Activated CD4-positive, alpha-beta T cell treated with anti-CD3 and anti-CD28 coated beads, Interleukin-2, amount 50 U/mL, for 4 hours (primary cell): Measurements from ENCODE around the gene SLC5A1.

Source experiments
- DNase-seq, 2 experiments: peaks; one replicate each; pipeline ENCODE4 v3.0.0-alpha.2; 2020

The SLC5A1 gene

GRCh38 chr22:32052244-32052643, 9.2 kb downstream of the SLC5A1 start:
- DNase-seq = no peak

- DNase-seq = no peak
Measured at GRCh38 chr22:32052936-32053791, 10.1 kb downstream of the SLC5A1 start.

GRCh38 chr22:32055069-32055468, 12.0 kb downstream of the SLC5A1 start:
- DNase-seq = no peak

GRCh38 chr22:32058656-32059260, 15.7 kb downstream of the SLC5A1 start:
- no peak for DNase-seq

- no peak for DNase-seq
Measured at GRCh38 chr22:32059426-32059825, 16.4 kb downstream of the SLC5A1 start.

GRCh38 chr22:32063701-32064100, 20.6 kb downstream of the SLC5A1 start:
- no peak for DNase-seq

- DNase-seq = no peak
Measured at GRCh38 chr22:32066820-32067219, 23.8 kb downstream of the SLC5A1 start.

DNA sequence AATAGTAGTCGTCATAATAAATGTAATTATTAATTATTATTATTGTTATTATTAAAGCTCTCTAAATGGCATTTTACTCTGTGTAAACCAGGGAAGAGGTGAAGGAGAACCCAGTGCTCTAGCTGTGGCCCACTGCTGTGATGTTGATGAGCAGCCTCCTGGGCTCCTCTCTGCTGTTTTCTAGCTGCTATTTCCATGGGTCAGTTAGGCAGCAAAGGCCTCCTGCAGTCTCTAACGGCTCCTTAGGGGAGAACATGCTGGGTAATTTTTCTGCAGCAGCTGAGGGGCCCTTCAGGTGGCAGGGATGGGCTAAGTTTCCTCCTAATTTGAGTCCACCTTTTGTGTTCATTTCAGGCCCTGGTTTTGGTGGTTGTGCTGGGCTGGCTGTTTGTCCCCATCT, 24.6 kb downstream of the SLC5A1 start:
- DNase-seq = no peak

DNA sequence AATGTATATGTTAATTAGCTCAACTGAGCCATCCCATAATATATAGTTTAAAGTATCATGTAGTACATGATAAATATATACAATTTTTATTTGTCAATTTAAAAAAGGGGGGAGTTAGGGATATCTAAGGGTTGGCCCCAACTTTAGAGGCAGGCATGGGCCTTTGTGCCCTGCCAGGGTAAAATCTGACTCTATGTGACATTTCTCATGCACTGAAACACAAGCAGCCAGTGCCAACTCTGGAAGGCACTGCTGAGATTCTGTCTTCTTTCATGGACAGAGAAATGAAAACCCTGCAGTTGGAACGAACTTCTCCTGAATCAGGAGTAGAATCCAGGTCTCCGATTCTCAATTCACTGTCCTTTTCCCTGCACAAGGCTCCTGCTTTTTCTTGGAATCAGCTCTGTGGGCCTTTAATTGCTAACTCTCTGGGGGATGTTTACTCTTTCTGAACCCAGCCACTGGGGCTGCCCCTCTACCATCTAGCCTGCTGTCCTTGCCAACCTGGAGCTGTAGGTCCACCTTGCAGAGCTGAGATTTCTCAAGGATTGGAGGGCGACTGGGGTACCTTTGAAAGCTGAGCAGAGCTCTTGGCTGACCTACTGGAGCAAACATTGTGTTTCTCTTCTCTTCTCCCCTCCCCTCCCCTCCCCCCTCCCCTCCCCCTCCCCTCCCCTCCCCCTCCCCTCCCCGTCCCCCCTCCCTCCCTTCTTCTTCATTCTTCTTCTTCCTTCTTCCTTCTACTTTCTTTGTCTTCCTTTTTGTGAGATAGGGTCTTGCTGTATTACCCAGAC, 26.7 kb downstream of the SLC5A1 start:
- DNase-seq = no peak

DNA sequence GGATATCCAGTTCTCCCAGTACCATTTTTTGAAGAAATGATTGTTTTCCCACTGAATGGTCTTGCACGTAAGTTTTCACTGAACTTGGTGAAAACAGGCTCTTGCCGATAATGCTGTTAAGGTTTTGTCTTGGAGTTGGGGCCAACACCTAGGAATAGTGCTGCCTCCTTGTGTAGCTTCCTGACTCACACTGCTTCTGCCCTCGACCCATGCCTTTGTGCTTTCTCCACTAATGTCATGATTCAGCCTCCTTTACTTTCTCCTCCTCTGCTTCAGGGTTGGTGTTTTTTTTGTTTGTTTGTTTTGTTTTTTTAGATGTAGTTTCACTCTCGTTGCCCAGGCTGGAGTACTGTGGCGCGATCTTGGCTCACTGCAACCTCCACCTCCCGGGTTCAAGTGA, 30.2 kb downstream of the SLC5A1 start:
- DNase-seq = no peak

GRCh38 chr22:32073823-32074380, 30.8 kb downstream of the SLC5A1 start:
- no peak for DNase-seq

GRCh38 chr22:32075997-32076760, 33.1 kb downstream of the SLC5A1 start:
- no peak for DNase-seq

DNA sequence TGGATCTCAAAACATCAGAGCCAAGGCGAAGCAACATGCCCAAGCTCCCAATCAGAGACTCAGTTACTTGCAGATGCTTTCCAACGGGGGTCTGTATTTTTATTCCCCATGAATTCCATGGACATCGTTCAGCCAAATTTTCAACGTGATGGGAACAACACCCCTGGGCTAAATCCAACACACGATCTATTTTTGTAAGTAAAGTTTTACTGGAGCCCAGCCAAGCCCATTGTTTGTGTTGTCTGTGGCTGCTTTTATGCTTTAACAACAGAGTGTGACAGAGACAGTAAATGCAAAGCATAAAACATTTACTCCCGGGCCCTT, 33.7 kb downstream of the SLC5A1 start:
- no peak for DNase-seq

DNA sequence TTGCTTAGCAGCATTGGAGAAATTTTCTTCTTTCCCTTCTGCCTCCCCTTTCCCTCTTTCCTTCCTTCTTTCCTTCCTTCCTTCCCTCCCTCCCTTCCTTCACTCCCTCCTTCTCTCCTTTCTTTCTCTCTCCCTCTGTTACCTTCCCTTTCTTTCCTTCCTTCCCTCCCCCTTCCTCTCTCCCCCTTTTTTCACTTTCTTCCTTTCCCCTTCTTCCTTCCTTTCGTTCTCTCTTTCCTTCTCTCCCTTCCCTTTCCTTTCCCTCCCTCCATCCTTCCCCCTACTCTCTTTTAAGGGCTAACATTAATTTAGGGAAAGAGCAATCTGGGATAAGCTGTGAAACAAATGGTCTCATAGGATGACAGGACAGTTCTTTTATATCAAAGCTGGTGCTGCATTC, 34.1 kb downstream of the SLC5A1 start:
- DNase-seq = no peak

DNA sequence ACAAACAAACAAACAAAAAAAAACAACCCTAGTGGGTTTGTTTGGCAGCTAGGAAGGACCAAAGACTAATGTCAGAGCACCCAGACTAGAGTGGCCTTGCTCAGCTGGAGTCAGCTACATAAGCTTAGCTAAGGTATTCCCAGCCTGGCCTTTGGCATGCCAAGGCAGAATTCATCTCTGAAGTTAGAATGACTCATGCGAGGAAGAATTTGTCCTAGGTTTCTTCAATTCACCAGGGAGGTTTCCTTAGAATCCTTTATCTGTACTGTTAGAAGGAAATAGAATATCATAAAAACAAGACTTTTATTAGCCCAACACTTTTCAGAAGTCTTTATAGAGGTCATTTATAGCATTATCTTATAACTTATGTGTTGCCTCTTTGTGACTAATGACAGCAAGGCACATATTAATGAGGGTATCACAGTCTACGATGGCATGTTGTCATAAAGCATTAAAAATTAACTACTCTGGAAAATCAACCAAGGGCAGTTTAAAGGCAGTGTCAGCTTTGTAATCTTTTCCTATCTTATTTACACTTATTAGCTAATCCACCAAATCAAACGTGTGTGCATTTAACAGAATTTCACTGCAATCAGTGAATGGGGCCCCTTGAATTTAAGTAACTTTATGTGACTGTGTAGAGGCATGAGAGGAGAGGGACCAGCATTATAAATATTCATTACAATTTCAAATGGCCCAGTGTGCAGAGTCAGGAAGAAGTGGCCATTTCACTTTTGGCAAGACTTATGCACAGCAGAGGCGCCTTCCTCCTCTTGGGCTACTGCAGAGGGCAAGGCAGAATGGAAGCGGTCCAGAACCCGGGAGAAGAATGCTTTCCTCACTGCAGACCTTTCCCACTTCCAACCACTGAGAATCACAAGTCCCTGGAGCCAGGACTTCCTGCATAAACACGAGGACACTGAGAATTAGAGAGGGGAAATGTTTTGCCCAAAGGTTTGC, 36.3 kb downstream of the SLC5A1 start:
- DNase-seq = no peak

GRCh38 chr22:32080904-32081303, 37.8 kb downstream of the SLC5A1 start:
- no peak for DNase-seq

- no peak for DNase-seq
Measured at GRCh38 chr22:32082331-32082730, 39.3 kb downstream of the SLC5A1 start.

- DNase-seq = no peak
Measured at GRCh38 chr22:32083000-32083399, 39.9 kb downstream of the SLC5A1 start.

GRCh38 chr22:32083814-32084213, 40.8 kb downstream of the SLC5A1 start:
- DNase-seq = no peak

- no peak for DNase-seq
Measured at GRCh38 chr22:32088084-32088483, 45.0 kb downstream of the SLC5A1 start.

GRCh38 chr22:32097018-32097417, 54.0 kb downstream of the SLC5A1 start:
- DNase-seq = no peak
